GM10248 (cell line): ENCODE data around the gene STUB1.

Source experiments
- CTCF ChIA-PET: fragments of 300-600 bp; sonication (Branson Sonifier 250); formaldehyde crosslinking; extraction: SDS; loops from one replicate; lab custom pipeline; 2021; ENCODE audit warnings: antibody characterized with exemption; lab: Yijun Ruan, JAX
- POLR2A ChIA-PET: fragments of 350-650 bp; sonication (Branson Sonifier 250); formaldehyde crosslinking; extraction: SDS; loops from one replicate; lab custom pipeline; 2020; ENCODE audit warnings: antibody characterized with exemption; lab: Yijun Ruan, JAX
- DNase-seq: peaks from one replicate; pipeline ENCODE4 v3.0.0; 2012; ENCODE audit errors: extremely low spot score
- CTCF ChIP-seq: IDR thresholded peaks from 2 replicates; pipeline ENCODE4 v1.5.1; 2012; ENCODE audit warnings: mild to moderate bottlenecking, low read depth; ENCODE audit errors: extremely low read depth, missing control alignments, control extremely low read depth

The STUB1 gene

GRCh38 chr16:657487-657886 is 22.7 kb upstream of the STUB1 start:
- CTCF ChIA-PET = interaction anchor here (1.1 to 1.2 kb wide), 2 partner anchors 10 kb away, joined by 3 to 6 read pairs; no protein-coding TSS in a partner anchor
- TF ChIP-seq CTCF = no peak
- DNase-seq = no peak
- POLR2A ChIA-PET = no interaction called here

GRCh38 chr16:658679-659571 is 21.3 kb upstream of the STUB1 start:
- POLR2A ChIA-PET = no interaction called here
- no peak for DNase-seq

GRCh38 chr16:659618-660017 is 20.6 kb upstream of the STUB1 start:
- no peak for DNase-seq
- ChIA-PET CTCF (interaction anchor here (0.8 to 7.3 kb wide), 3 partner anchors 9 to 22 kb away, joined by 3 to 57 read pairs (median 12); partner anchors contain the start of genes RHBDL1, STUB1 and WDR90), POLR2A (no interaction called here)
- no peak for TF ChIP-seq CTCF

More at GRCh38 chr16:658679-659571, 21.3 kb upstream of the STUB1 start:
- CTCF ChIA-PET = interaction anchor here (0.8 to 7.3 kb wide), 4 partner anchors 8 to 23 kb away, joined by 3 to 57 read pairs (median 8); partner anchors contain the start of genes RHBDL1, RHOT2, STUB1 and WDR90
- no peak for TF ChIP-seq CTCF

GRCh38 chr16:660132-660458 is 20.1 kb upstream of the STUB1 start:
- ChIA-PET CTCF (interaction anchor here (0.8 to 7.3 kb wide), 3 partner anchors 10 to 21 kb away, joined by 3 to 57 read pairs (median 12); partner anchors contain the start of genes RHBDL1, STUB1 and WDR90), POLR2A (no interaction called here)
- no peak for DNase-seq
- no peak for TF ChIP-seq CTCF

GRCh38 chr16:660459-661183 is 19.6 kb upstream of the STUB1 start:
- peak; percentile 54 for TF ChIP-seq CTCF
- CTCF ChIA-PET = interaction anchor here (3.0 to 7.3 kb wide), 2 partner anchors 10 to 21 kb away, joined by 12 to 57 read pairs; partner anchors contain the start of genes STUB1 and WDR90
- peak; percentile 95 for DNase-seq
- POLR2A ChIA-PET = no interaction called here

GRCh38 chr16:661184-661821 is 18.9 kb upstream of the STUB1 start:
- no peak for TF ChIP-seq CTCF
- no peak for DNase-seq
- CTCF ChIA-PET = interaction anchor here (1.0 to 7.3 kb wide), 3 partner anchors 11 to 25 kb away, joined by 3 to 57 read pairs (median 12); partner anchors contain the start of genes METTL26, STUB1 and WDR90
- POLR2A ChIA-PET = no interaction called here
